HCT116 (cell line): ENCODE results near the gene VSIG2. TPM values are rescaled to one million over a fixed set of nuclear protein-coding genes. Genes with fewer than 3 reads are reported as not detected.

Experiments used
- ATAC-seq: fragments of 200-7000 bp; cut with Tn5 transposase; 2 replicates; pipeline ENCODE4 v1.9.1; 2020; ENCODE audit warnings: mild to moderate bottlenecking, moderate library complexity
- BruUV-seq: library from RNA; stranded (reverse); fragments of 400-500 nt; replicated peaks from 2 replicates; lab custom pipeline; 2021; lab: Mats Ljungman, UMichigan
- CTCF ChIA-PET: fragments of 300-600 bp; sonication (Branson Sonifier 250); formaldehyde crosslinking; loops from one replicate; lab custom pipeline; 2021; ENCODE audit warnings: antibody characterized with exemption; lab: Charles Lee
- POLR2A ChIA-PET: fragments of 300-600, 350-600 bp; sonication (Branson Sonifier 250); formaldehyde crosslinking; loops from one replicate; lab custom pipeline; 2021; ENCODE audit warnings: antibody characterized with exemption; lab: Charles Lee
- RAD21 ChIA-PET, 2 experiments: fragments of 300-600 bp; sonication (Branson Sonifier 250); formaldehyde crosslinking; loops; one replicate each; lab custom pipeline; 2023; ENCODE audit warnings: low total read pairs in 2 of 2; ENCODE audit not compliant: uncharacterized antibody in 2 of 2, unreplicated experiment in 2 of 2, low non-redundant PET in 1 of 2; lab: Charles Lee
- DNase-seq: peaks from one replicate; pipeline ENCODE4 v3.0.0-alpha.2; 2010; ENCODE audit warnings: low read depth, low spot score
- H2AFZ ChIP-seq: fragments of 200-600 bp; shearing (Covaris generic), sonication (generic); 2 replicates; pipeline ENCODE4 v1.6.1; 2017; ENCODE audit warnings: low read depth, mixed run types, mixed read lengths, antibody characterized with exemption, low read length; ENCODE audit not compliant: poor library complexity, severe bottlenecking
- H3K27ac ChIP-seq: 2 replicates; pipeline ENCODE4 v1.5.1; 2012; ENCODE audit warnings: low read depth, low read length
- H3K27me3 ChIP-seq: fragments of 200-600 bp; sonication (generic); 2 replicates; pipeline ENCODE4 v1.6.1; 2016; ENCODE audit warnings: mixed run types, low read length, mixed read lengths; ENCODE audit not compliant: insufficient read depth
- H3K36me3 ChIP-seq, 2 experiments: fragments of 200-500 bp in 1 of 2; fragments of 200-600 bp in 1 of 2; sonication (Bioruptor generic) in 1 of 2; sonication (generic) in 1 of 2; 2 replicates each; pipeline versions ENCODE4 v1.5.1 to v1.6.1; 2014 to 2016; ENCODE audit warnings: low read length in 2 of 2, inconsistent platforms in 1 of 2, mixed read lengths in 1 of 2, mixed run types in 1 of 2; ENCODE audit not compliant: insufficient read depth in 2 of 2, control insufficient read depth in 1 of 2
- H3K4me1 ChIP-seq, 2 experiments: fragments of 200-600 bp in 1 of 2; sonication (generic) in 1 of 2; 2 replicates each; pipeline versions ENCODE4 v1.5.1 to v1.6.1; 2012 to 2017; ENCODE audit warnings: low read length in 2 of 2, inconsistent platforms in 1 of 2, mild to moderate bottlenecking in 1 of 2, mixed read lengths in 1 of 2, mixed run types in 1 of 2, moderate library complexity in 1 of 2; ENCODE audit not compliant: insufficient read depth in 2 of 2, control insufficient read depth in 1 of 2
- H3K4me2 ChIP-seq: fragments of 200-600 bp; sonication (generic); 2 replicates; pipeline ENCODE4 v1.6.1; 2017; ENCODE audit warnings: mixed run types, low read length, mixed read lengths
- H3K4me3 ChIP-seq, 2 experiments: fragments of 200-600 bp in 1 of 2; sonication (generic) in 1 of 2; replicated peaks in 1 of 2; 2 replicates each; pipeline ENCODE4 v1.5.1; 2011 to 2016; ENCODE audit warnings: low read length in 2 of 2, control low read depth in 1 of 2, low read depth in 1 of 2, mild to moderate bottlenecking in 1 of 2, mixed read lengths in 1 of 2, mixed run types in 1 of 2
- H3K79me2 ChIP-seq: fragments of 200-600 bp; sonication (generic); 2 replicates; pipeline ENCODE4 v1.6.1; 2017; ENCODE audit warnings: mild to moderate bottlenecking, mixed run types, low read length, moderate library complexity, mixed read lengths; ENCODE audit not compliant: insufficient read depth
- H3K9ac ChIP-seq: fragments of 200-600 bp; sonication (generic); 2 replicates; pipeline ENCODE4 v1.6.1; 2016; ENCODE audit warnings: low read length, mixed read lengths
- H3K9me2 ChIP-seq: fragments of 200-600 bp; sonication (generic), shearing (Covaris generic); 2 replicates; pipeline ENCODE4 v1.6.1; 2017; ENCODE audit warnings: mixed run types, mild to moderate bottlenecking, moderate library complexity; ENCODE audit not compliant: insufficient read depth
- H3K9me3 ChIP-seq, 2 experiments: fragments of 200-500 bp in 1 of 2; fragments of 200-600 bp in 1 of 2; sonication (Bioruptor generic) in 1 of 2; sonication (generic) in 1 of 2; 2 replicates each; pipeline ENCODE4 v1.6.1; 2014 to 2017; ENCODE audit warnings: low read length in 2 of 2, mixed read lengths in 2 of 2, inconsistent platforms in 1 of 2, low read depth in 1 of 2, mild to moderate bottlenecking in 1 of 2, mixed run types in 1 of 2, moderate library complexity in 1 of 2; ENCODE audit not compliant: control insufficient read depth in 1 of 2, insufficient read depth in 1 of 2
- H4K20me1 ChIP-seq: fragments of 200-600 bp; sonication (generic), shearing (Covaris generic); 2 replicates; pipeline ENCODE4 v1.6.1; 2017; ENCODE audit warnings: mixed run types, mild to moderate bottlenecking, moderate library complexity; ENCODE audit not compliant: insufficient read depth
- ELF1 ChIP-seq: IDR thresholded peaks from 2 replicates; pipeline ENCODE4 v1.6.1; 2012; ENCODE audit warnings: low read depth, borderline replicate concordance
- EZH2phosphoT487 ChIP-seq: fragments of 200-600 bp; IDR thresholded peaks from 2 replicates; pipeline ENCODE4 v1.6.1; 2018; ENCODE audit warnings: antibody characterized with exemption, borderline replicate concordance
- JUND ChIP-seq: IDR thresholded peaks from 2 replicates; pipeline ENCODE4 v1.6.1; 2012
- POLR2A ChIP-seq: IDR thresholded peaks from 2 replicates; pipeline ENCODE4 v1.7.0; 2011; ENCODE audit warnings: borderline replicate concordance; ENCODE audit not compliant: insufficient read depth, insufficient read length; ENCODE audit errors: extremely low read depth
- RAD21 ChIP-seq: IDR thresholded peaks from 2 replicates; pipeline ENCODE4 v1.6.1; 2012; ENCODE audit warnings: low read depth, mild to moderate bottlenecking
- SIN3A ChIP-seq: IDR thresholded peaks from 2 replicates; pipeline ENCODE4 v1.6.1; 2012; ENCODE audit warnings: low read depth
- YY1 ChIP-seq: IDR thresholded peaks from 2 replicates; pipeline ENCODE4 v1.6.1; 2011; ENCODE audit warnings: low read length, low read depth, moderate library complexity, mild to moderate bottlenecking; ENCODE audit not compliant: insufficient replicate concordance; ENCODE audit errors: extremely low read depth
- ZFX ChIP-seq: fragments of 450-650 bp; IDR thresholded peaks from 2 replicates; pipeline ENCODE4 v1.6.1; 2017
- intact Hi-C: fragments of 100-400 bp; cut with micrococcal nuclease; formaldehyde crosslinking; loops from 2 replicates; pipeline ENCODE4 v1.10.0; 2022
- total RNA-seq: library from RNA; stranded (reverse); gene quantifications from one replicate; pipeline ENCODE4 v1.2.1, GENCODE V29; 2021; ENCODE audit not compliant: unreplicated experiment
- TF ChIP-seq, protein P1 (sequence below): IDR thresholded peaks from 2 replicates; pipeline ENCODE4 v1.6.1; 2011; ENCODE audit warnings: mild to moderate bottlenecking, low read length, moderate library complexity; ENCODE audit not compliant: insufficient replicate concordance; ENCODE audit errors: extremely low read depth
- TF ChIP-seq, protein P2 (sequence below): IDR thresholded peaks from 2 replicates; pipeline ENCODE4 v1.6.1; 2012

Gene VSIG2
- total RNA-seq, 1 experiment from 2014 or later: not detected

DNA sequence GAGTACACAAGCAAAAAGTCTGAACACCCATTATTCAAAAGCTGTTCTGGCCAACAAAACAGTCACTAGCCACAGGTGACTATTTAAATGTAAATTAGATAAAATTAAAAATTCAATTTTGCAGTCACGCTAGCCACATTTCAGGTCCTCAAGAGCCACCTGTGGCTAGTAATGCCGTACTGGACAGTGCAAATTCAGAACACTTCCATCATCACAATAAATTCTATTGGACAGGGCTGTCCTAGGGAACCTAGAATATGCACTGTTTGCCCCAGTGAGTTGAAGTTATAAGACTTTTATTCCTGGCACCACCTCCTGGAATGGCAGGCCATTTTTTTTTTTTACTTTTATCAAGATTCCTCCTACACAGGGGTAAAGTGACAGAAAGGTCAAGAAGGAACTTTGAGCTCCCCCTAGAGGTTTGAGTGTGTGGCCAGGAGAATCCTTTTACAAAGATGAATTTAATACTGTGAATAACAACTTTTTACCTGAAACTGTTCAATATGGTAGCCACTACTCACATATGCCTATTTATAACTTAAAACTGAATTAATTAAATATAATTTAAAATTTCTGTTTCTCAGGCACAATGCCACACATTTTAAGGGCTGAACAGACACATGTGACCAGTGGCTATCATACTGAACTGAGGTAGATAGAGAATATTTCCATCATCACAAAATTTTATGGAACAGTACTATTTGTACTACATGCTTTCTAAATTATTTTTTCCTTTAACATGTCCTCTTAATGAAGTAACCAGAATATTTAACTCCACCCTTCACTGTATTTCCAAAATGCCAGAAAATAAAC lies 41.6 kb upstream of the VSIG2 start (continued):
- TF ChIP-seq, protein P1, sequence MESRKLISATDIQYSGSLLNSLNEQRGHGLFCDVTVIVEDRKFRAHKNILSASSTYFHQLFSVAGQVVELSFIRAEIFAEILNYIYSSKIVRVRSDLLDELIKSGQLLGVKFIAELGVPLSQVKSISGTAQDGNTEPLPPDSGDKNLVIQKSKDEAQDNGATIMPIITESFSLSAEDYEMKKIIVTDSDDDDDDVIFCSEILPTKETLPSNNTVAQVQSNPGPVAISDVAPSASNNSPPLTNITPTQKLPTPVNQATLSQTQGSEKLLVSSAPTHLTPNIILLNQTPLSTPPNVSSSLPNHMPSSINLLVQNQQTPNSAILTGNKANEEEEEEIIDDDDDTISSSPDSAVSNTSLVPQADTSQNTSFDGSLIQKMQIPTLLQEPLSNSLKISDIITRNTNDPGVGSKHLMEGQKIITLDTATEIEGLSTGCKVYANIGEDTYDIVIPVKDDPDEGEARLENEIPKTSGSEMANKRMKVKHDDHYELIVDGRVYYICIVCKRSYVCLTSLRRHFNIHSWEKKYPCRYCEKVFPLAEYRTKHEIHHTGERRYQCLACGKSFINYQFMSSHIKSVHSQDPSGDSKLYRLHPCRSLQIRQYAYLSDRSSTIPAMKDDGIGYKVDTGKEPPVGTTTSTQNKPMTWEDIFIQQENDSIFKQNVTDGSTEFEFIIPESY: no peak
- TF ChIP-seq JUND (no peak), POLR2A (no peak)

DNA sequence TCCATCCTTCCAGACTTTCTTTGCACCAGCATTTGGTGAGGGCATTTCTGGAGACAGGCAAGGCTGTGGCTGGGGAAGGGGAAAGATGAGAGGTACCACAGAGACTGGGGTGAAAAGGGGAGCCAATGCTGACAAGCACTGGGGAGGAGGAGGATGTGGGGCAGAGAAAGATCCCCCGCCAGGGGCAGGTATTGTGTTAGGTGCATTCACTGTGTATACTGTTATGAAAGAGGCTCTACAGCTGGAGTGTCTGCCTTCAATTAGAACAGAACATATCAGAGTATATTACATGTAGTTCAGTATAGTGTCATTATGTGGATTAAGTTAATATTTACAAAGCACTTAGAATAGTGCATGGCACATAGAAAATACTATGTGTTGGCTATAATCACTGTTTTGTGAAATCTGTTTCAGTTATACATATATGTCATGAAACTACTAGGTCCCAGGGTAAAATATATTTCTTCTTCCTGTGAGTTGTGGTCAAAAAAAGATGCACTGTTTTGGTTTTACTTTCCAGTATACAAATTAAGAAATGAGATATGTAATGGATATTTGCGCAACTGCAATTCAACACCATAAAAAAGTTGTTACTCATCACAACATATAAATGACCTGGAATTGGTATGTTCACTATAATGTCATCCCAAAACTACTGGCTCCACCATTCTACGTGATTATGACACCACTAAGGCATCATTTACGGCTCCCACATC lies 39.7 kb upstream of the VSIG2 start:
- Histone ChIP-seq H3K27me3 (no peaks in the 10 kb centered on the region), H3K9me2 (no peaks in the 10 kb centered on the region), H2AFZ (no peak overlapping the region), H4K20me1 (0 out of 2 replicates have a peak, but pooled peaks cover 18% of the 10 kb centered on the region), H3K27ac (no peak overlapping the region), H3K4me2 (no peak overlapping the region), H3K4me3 (no peak overlapping the region), H3K36me3 (no peaks in the 10 kb centered on the region), H3K79me2 (peaks cover 95% of the 10 kb centered on the region), H3K9ac (no peak overlapping the region), H3K4me1 (peaks cover 0 to 11% of the 10 kb centered on the region in 2 experiments; a peak in 2 of 4 replicates), H3K9me3 (no peaks in the 10 kb centered on the region)
- BruUV-seq: no TSS peak
- TF ChIP-seq SIN3A (no peak), YY1 (no peak), JUND (no peak), RAD21 (no peak), POLR2A (no peak), ELF1 (no peak), ZFX (no peak), EZH2phosphoT487 (no peak)
- TF ChIP-seq, protein P2, sequence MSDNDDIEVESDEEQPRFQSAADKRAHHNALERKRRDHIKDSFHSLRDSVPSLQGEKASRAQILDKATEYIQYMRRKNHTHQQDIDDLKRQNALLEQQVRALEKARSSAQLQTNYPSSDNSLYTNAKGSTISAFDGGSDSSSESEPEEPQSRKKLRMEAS: no peak
- intact Hi-C loops: loop anchor here (2.0 kb wide), 1 partner anchor 45 kb away; no protein-coding TSS in a partner anchor
- DNase-seq (no peak), ATAC-seq (no peak)
- ChIA-PET CTCF (interaction anchor here (4.0 kb wide), 1 partner anchor 18 kb away, joined by 27 read pairs; no protein-coding TSS in a partner anchor), POLR2A (no interaction called here), RAD21 (no interaction called here)
